SK-N-SH treated with all-trans-retinoic acid at 6 μM for 48 hours (cell line): ENCODE data around the gene AAK1.

Experiments used
- ARNTL ChIP-seq: fragments of 450-650 bp; formaldehyde crosslinking; IDR thresholded peaks from 2 replicates; pipeline ENCODE4 v1.5.0; 2020; ENCODE audit warnings: low read depth, mild to moderate bottlenecking, moderate library complexity, borderline replicate concordance
- BACH2 ChIP-seq: fragments of 250-450 bp; sonication (Bioruptor Pico); IDR thresholded peaks from 2 replicates; pipeline ENCODE4 v1.9.0; 2021; ENCODE audit warnings: mild to moderate bottlenecking, borderline replicate concordance
- ESRRG ChIP-seq: fragments of 250-450 bp; sonication (Bioruptor Pico); IDR thresholded peaks from 2 replicates; pipeline ENCODE4 v1.6.1; 2021; ENCODE audit warnings: mild to moderate bottlenecking

- TF ChIP-seq ARNTL (CRISPR knock-in tag) (no peak), BACH2 (CRISPR knock-in tag) (no peak), ESRRG (CRISPR knock-in tag) (no peak)
These were observed 43.3 kb upstream of the AAK1 start for GRCh38 chr2:69686813-69687212.
